Measurements from ENCODE around the gene EEF1G.

The EEF1G gene

GRCh38 chr11:62538470-62539237 lies 35.0 kb downstream of the EEF1G start:
- DNase-seq, result no peak

DNA sequence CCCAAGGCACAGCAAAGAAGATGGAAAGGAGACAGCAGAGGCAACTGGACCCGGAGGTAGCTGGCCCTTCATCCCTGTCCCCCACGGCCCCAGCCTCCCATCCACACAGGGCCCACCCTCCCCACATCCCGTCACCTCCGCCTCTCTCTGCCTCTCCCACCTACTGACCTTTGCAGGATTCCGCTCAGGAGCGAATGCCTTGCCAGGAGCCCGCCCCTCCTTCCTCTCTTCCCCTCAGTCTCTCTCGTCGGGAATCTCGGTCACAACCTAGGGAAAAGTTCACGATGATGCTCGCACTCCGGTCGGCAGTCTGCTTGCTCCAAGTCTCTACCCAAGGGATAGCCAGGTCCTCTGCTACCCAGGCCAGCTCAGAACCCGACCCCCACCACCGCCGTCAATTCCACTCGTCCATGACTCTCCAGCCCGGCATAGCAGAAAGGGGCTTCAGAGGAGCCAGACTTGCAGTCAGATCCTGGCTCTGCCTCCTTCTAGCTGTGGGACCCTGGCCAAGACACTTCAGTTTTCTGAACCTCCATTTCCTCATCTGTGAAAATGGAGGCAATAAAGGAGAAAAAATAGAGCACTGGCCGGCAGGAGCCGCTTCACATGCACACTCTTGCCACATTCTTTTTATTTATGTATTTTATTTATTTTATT lies 37.3 kb downstream of the EEF1G start:
- DNase-seq, result no peak

- no peak for DNase-seq
Measured at GRCh38 chr11:62535802-62536201, 37.9 kb downstream of the EEF1G start.

DNA sequence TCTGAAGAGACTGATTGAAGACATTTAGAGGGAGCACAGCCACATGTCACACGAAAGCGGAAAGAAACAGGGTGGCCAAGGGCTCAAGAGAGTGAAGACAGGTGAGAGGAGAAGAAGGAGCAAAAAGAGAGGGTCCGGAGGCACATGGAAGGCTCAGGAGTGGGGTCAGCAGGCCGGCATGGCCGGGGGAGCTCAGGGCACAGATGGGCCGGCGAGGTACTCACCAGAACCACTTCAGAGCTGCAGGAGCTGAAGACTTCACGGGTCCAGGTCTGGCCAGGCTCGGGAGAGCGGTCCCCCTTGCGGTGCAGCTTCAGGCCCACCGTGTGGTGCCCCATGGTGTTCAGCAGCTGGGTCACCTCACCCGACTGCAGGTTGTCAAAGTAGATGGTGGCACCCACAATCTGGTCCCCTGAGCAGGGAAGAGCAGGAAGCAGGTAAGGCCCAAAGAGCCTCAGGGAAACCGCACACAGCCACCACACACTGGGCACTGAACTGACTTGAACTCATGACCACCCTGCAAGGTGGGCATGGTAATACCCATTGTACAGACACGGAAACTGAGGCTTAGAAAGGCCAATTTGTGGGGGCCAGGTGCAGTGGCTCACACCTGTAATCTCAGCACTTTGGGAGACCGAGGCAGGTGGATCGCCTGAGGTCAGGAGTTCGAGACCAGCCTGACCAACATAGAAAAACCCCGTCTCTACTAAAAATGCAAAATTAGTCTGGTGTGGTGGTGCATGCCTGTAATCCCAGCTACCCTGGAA lies 38.7 kb downstream of the EEF1G start:
- DNase-seq, result no peak

DNA sequence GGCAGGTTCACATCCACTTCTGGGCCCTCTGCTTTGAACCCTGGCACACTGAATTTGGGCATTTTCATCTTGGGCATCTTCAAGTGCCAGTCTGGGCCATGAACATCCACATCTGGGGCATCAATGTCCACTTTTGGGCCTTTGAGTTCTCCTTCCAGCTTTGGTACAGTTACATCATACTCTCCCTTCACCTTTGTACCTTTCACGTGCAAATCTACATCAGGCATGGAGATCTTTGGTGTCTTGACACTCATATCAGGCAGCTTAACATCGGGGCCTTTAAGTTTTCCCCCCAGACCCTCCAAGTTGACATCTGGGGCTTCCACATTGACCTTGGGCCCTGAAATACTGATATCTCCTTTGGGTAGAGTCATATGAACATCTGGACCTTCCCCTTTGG lies 41.6 kb downstream of the EEF1G start:
- DNase-seq, result no peak

GRCh38 chr11:62516736-62517371 lies 56.8 kb downstream of the EEF1G start:
- DNase-seq, result no peak

DNA sequence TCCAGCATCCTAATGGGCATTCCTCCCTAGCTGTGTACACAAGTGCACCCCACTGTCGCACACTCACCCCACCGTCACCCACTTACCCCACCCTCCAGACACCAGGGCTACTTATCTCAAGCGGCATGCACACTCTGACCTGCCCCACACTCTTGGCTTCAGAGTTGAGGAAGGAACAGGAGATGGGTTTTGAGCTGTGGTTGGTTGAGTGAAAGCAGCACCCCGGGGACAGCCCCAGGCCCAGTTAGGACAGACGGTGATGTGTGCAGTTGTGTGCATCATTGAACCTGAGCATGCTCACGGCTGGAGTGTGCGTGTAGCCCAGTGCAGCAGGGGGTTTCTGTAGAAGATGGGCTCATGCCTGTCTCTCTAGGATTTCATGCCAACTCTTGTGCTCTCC lies 59.5 kb downstream of the EEF1G start:
- no peak for DNase-seq

- no peak for DNase-seq
Measured at GRCh38 chr11:62513626-62514025, 60.1 kb downstream of the EEF1G start.

DNA sequence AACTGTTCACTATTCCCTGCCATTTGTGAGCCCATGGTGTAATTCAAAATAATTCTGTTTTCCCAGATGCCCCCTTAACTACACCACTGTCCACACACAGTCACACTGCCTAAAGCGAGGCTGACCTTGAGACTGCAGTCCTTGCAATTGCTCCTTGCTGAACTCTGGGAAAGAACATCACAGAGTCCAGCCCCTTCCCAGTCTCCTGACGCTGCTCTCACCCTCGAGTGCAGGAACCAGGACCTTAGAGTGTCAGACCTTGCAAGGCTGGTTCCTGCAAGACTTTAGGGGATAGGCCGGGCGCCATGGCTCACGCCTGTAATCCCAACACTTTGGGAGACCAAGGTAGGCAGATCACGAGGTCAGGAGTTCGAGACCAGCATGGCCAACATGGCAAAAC lies 60.7 kb downstream of the EEF1G start:
- DNase-seq, result no peak
